ENCODE measurements around the gene GALNT18.

The GALNT18 gene

DNA sequence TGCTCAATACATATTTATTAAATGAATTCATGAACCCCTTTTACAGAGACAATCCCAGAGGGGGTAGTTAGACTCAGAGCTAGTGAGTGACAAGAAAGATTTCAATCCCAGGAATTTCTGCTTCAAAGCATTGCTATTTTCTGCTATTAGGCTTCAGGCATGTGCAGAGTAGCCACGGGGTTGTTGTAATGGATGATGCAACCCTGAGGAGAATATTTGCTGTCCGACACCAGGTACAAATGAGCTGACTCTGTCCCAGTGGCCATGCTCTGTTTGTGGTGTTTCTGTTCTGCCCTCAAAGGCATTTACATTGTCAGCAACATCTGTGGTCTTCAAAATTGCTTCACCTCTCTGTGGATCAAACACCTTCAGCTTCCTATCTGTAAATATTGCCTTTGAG is 371.3 kb downstream of the GALNT18 start:
- no peaks in the 10 kb centered on the region for H3K27me3 ChIP-seq (ENCODE audit: insufficient read depth, low read length)
- no peaks in the 10 kb centered on the region for H3K4me1 ChIP-seq (ENCODE audit: insufficient read depth, low read length)
- H2AFZ ChIP-seq (ENCODE audit: low read depth, low read length): no peak overlapping the region
- no peaks in the 10 kb centered on the region for H3K36me3 ChIP-seq (ENCODE audit: insufficient read depth, low read length)
- H3K4me3 ChIP-seq (ENCODE audit: low read length): no peak overlapping the region
- no peaks in the 10 kb centered on the region for H3K9me3 ChIP-seq (ENCODE audit: low read length)

DNA sequence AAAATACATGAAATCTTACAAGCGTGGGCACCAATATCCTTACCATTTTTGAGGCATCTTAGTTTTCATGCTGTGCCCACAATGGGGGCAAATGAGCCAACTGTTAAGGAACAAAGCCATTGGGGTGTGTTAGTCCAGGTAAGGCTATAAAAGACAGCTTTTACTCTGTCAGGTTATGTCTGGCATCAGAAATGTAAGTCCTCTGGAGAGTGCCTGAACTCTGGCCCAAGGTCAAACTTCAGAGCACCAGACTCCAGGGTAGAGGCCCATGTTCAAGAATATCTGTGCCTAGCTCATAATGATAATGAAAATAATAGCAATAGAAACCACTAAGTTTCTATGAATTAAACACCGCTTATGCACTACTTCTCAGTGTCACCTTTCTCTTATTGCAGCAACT is 374.2 kb downstream of the GALNT18 start:
- no peaks in the 10 kb centered on the region for H3K27me3 ChIP-seq (ENCODE audit: insufficient read depth, low read length)
- peaks cover 19% of the 10 kb centered on the region for H3K4me1 ChIP-seq (ENCODE audit: insufficient read depth, low read length)
- H3K9me3 ChIP-seq (ENCODE audit: low read length): no peaks in the 10 kb centered on the region
- H2AFZ ChIP-seq (ENCODE audit: low read depth, low read length): no peak overlapping the region
- no peak overlapping the region for H3K4me3 ChIP-seq (ENCODE audit: low read length)
- no peaks in the 10 kb centered on the region for H3K36me3 ChIP-seq (ENCODE audit: insufficient read depth, low read length)

DNA sequence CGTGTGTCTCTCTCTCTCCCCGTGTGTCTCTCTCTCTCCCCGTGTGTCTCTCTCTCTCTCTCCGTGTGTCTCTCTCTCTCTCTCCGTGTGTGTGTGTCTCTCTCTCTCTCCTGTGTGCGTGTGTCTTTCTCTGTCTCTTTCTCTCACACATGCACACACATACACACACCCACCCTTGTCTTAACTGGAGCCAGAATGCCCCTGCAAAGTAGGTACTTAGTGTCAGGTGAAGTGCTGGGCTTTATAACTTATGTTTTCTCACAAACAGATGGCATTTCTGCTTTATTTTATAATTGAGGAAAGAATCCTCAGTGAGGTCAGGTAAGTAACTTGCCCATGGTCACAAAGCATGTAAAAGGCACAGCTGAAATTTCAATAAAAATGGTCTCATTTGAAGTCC is 374.7 kb downstream of the GALNT18 start:
- H3K4me3 ChIP-seq (ENCODE audit: low read length): no peak overlapping the region
- no peaks in the 10 kb centered on the region for H3K27me3 ChIP-seq (ENCODE audit: insufficient read depth, low read length)
- H3K9me3 ChIP-seq (ENCODE audit: low read length): no peaks in the 10 kb centered on the region
- H2AFZ ChIP-seq (ENCODE audit: low read depth, low read length): no peak overlapping the region
- H3K36me3 ChIP-seq (ENCODE audit: insufficient read depth, low read length): no peaks in the 10 kb centered on the region
- peaks cover 19% of the 10 kb centered on the region for H3K4me1 ChIP-seq (ENCODE audit: insufficient read depth, low read length)

DNA sequence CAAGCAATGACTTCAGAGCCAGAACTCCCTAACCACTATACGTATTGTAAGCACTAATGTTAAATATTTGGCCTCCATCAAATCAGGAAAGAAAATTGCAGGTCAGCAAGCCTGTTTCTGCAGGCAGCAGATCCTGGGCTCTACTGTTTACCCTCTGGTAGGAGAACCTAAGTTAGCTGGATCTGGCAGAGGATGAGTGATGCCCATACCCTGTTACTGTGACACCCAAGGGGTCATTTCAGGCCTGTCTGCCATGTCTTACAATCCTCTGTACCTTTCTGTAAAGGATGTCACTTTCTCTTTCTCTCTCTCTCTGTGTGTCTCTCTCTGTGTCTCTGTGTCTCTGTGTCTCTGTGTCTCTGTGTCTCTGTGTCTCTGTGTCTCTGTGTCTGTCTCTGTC is 375.6 kb downstream of the GALNT18 start:
- no peaks in the 10 kb centered on the region for H3K27me3 ChIP-seq (ENCODE audit: insufficient read depth, low read length)
- H3K36me3 ChIP-seq (ENCODE audit: insufficient read depth, low read length): no peaks in the 10 kb centered on the region
- no peaks in the 10 kb centered on the region for H3K9me3 ChIP-seq (ENCODE audit: low read length)
- no peak overlapping the region for H3K4me3 ChIP-seq (ENCODE audit: low read length)
- peaks cover 19% of the 10 kb centered on the region for H3K4me1 ChIP-seq (ENCODE audit: insufficient read depth, low read length)
- H2AFZ ChIP-seq (ENCODE audit: low read depth, low read length): no peak overlapping the region

DNA sequence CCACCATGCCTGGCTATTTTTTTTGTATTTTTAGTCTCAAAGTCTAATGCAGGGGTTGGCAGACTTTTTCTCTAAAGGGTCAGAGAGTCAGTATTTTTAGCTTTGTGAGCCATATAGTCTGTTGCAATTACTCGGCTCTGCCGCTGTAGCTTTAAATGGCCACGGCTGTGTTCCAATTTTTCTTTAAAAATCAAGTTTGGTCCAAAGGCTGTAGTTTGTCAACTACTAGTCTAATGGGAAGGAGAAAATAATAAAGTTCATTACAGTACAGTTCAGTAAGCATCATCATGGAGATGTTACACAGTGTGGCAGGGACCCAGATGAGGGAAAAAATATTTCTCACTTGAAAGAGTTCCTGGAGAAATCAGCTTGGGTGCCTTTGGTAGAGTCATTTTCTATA is 376.4 kb downstream of the GALNT18 start:
- H3K36me3 ChIP-seq (ENCODE audit: insufficient read depth, low read length): no peaks in the 10 kb centered on the region
- H3K4me3 ChIP-seq (ENCODE audit: low read length): no peak overlapping the region
- H3K9me3 ChIP-seq (ENCODE audit: low read length): no peaks in the 10 kb centered on the region
- H3K4me1 ChIP-seq (ENCODE audit: insufficient read depth, low read length): peaks cover 19% of the 10 kb centered on the region
- no peak overlapping the region for H2AFZ ChIP-seq (ENCODE audit: low read depth, low read length)
- no peaks in the 10 kb centered on the region for H3K27me3 ChIP-seq (ENCODE audit: insufficient read depth, low read length)

DNA sequence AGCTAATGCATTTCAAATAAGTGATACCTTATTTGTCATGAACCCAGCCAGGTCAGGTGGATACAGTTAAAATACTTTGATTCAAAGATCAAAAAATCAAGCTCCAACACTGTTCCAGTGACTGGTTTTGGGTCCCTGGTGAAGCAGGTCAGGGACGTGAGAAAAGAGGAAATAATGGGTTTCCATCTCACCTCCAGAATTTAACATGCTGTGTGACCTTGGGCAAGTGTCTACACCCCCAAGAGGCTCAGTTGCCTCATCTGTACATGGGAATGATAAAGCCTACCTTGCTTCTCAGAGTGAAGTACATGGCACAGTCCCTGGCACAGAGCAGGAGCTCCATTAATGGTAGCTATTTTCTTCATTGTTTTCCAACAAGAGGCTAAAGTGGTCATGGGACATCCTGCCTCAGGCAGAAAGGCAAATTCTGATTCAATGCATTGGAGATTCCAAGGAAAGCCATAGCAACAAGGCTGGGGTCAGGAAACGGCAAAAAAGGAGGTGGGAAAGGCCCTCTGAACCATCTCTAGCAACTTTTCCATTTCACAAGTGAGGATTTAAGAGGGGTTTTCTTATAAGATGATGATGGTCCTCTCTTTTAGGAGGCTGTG is 377.2 kb downstream of the GALNT18 start:
- H3K9me3 ChIP-seq (ENCODE audit: low read length): no peaks in the 10 kb centered on the region
- H3K27me3 ChIP-seq (ENCODE audit: insufficient read depth, low read length): no peaks in the 10 kb centered on the region
- no peak overlapping the region for H3K4me3 ChIP-seq (ENCODE audit: low read length)
- H2AFZ ChIP-seq (ENCODE audit: low read depth, low read length): no peak overlapping the region
- no peaks in the 10 kb centered on the region for H3K36me3 ChIP-seq (ENCODE audit: insufficient read depth, low read length)
- H3K4me1 ChIP-seq (ENCODE audit: insufficient read depth, low read length): peaks cover 19% of the 10 kb centered on the region

DNA sequence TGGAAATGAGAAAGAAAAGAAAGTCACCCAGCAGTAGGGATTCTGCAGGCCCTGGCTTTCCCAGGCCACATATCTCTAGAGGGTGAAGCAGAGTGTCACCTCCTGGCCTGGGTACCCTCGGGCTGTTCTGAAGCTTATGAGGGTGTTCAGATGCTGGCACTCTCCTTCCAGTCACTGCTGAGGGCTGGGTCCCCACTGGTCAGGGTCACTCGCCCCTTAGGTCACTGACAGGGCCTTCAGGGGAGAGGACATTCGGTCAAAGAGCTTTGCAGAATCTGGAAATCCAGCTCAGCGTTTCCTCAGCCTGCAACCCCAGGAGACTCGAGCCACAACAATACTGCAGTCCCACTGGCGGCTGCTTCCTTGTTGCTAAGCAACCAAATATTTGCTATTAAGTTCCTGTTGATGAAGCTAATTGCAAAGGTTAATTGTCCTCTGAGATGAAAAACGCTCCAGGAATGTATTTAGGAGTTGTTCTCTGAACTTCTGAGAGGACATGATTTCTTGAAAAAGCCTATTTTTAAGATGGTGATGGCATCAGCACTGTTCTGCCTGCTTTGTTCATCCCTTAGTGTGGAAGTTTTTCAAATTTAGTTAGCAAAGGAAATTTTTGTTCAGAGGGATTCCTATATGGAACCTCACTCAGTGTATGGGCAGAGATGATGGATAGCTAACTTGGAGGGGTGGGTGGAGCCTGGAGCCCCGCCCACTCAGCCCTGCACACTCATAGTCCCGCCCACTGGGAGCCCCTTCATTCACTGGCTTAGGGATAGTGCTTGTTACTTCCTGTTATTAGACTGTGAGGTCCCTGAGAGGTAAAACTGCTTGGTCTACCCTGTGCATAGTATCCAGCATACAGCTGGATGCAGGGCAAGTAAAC is 378.0 kb downstream of the GALNT18 start:
- H3K27me3 ChIP-seq (ENCODE audit: insufficient read depth, low read length): no peaks in the 10 kb centered on the region
- no peak overlapping the region for H2AFZ ChIP-seq (ENCODE audit: low read depth, low read length)
- H3K4me1 ChIP-seq (ENCODE audit: insufficient read depth, low read length): peaks cover 19% of the 10 kb centered on the region
- no peaks in the 10 kb centered on the region for H3K36me3 ChIP-seq (ENCODE audit: insufficient read depth, low read length)
- H3K9me3 ChIP-seq (ENCODE audit: low read length): no peaks in the 10 kb centered on the region
- no peak overlapping the region for H3K4me3 ChIP-seq (ENCODE audit: low read length)

DNA sequence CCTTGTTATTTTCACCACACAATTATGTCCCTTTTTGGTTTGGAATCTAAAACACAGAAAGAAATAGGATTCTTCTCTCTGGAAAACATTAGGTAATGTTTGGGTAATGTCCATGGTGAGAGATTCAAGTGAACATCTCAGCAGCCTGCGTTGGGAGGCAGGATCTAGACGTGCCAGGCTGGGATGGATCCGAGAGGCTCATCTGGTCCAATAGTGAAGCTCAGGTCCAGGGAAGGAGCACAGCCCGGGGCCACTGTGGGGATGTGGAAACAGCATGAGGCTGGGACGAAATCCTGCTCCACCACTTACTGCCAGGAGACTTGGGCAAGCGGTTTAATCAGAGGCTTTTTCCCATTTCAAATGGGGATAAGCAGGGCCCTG is 378.6 kb downstream of the GALNT18 start:
- H3K4me1 ChIP-seq (ENCODE audit: insufficient read depth, low read length): peaks cover 19% of the 10 kb centered on the region
- no peaks in the 10 kb centered on the region for H3K36me3 ChIP-seq (ENCODE audit: insufficient read depth, low read length)
- H2AFZ ChIP-seq (ENCODE audit: low read depth, low read length): no peak overlapping the region
- no peak overlapping the region for H3K4me3 ChIP-seq (ENCODE audit: low read length)
- H3K9me3 ChIP-seq (ENCODE audit: low read length): no peaks in the 10 kb centered on the region
- H3K27me3 ChIP-seq (ENCODE audit: insufficient read depth, low read length): no peaks in the 10 kb centered on the region

DNA sequence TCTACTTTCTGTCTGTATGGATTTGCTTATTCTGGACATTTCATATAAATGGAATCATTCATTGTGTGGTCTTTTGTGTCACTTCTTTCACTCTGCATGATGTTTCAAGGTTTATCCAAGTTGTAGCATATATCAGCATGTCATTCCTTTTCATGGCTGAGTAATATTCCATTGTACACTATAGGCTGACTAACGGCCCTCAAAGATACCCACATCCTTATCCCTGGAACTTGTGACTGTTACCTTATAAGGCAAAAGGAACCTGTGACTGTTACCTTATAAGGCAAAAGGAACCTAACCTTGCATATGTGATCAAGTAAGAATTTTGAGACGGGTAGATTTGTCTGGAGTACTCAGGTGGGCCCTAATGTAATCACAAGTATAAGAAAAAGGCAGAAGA is 380.5 kb downstream of the GALNT18 start:
- no peaks in the 10 kb centered on the region for H3K9me3 ChIP-seq (ENCODE audit: low read length)
- no peaks in the 10 kb centered on the region for H3K27me3 ChIP-seq (ENCODE audit: insufficient read depth, low read length)
- H3K4me3 ChIP-seq (ENCODE audit: low read length): no peak overlapping the region
- H3K36me3 ChIP-seq (ENCODE audit: insufficient read depth, low read length): no peaks in the 10 kb centered on the region
- no peak overlapping the region for H2AFZ ChIP-seq (ENCODE audit: low read depth, low read length)
- peaks cover 19% of the 10 kb centered on the region for H3K4me1 ChIP-seq (ENCODE audit: insufficient read depth, low read length)

DNA sequence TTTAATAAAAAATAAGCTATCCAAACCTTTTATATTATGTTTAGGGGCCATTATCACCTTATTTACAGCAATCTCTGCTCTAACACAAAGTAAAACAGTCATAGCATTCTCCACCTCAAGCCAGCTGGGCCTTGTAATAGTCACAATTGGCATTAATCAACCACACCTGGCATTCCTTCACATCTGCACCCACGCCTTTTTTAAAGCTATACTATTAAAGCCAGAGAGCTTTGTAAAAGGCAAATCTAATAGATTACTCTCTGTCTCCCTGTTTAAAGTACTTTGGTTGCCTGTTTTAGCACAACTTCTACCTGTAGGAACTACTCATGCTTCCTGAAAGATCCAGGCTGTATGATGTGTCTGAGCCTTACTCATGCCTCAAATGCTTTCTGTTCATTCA is 381.8 kb downstream of the GALNT18 start:
- H3K27me3 ChIP-seq (ENCODE audit: insufficient read depth, low read length): no peaks in the 10 kb centered on the region
- no peak overlapping the region for H2AFZ ChIP-seq (ENCODE audit: low read depth, low read length)
- peaks cover 19% of the 10 kb centered on the region for H3K4me1 ChIP-seq (ENCODE audit: insufficient read depth, low read length)
- no peak overlapping the region for H3K4me3 ChIP-seq (ENCODE audit: low read length)
- H3K36me3 ChIP-seq (ENCODE audit: insufficient read depth, low read length): no peaks in the 10 kb centered on the region
- no peaks in the 10 kb centered on the region for H3K9me3 ChIP-seq (ENCODE audit: low read length)

DNA sequence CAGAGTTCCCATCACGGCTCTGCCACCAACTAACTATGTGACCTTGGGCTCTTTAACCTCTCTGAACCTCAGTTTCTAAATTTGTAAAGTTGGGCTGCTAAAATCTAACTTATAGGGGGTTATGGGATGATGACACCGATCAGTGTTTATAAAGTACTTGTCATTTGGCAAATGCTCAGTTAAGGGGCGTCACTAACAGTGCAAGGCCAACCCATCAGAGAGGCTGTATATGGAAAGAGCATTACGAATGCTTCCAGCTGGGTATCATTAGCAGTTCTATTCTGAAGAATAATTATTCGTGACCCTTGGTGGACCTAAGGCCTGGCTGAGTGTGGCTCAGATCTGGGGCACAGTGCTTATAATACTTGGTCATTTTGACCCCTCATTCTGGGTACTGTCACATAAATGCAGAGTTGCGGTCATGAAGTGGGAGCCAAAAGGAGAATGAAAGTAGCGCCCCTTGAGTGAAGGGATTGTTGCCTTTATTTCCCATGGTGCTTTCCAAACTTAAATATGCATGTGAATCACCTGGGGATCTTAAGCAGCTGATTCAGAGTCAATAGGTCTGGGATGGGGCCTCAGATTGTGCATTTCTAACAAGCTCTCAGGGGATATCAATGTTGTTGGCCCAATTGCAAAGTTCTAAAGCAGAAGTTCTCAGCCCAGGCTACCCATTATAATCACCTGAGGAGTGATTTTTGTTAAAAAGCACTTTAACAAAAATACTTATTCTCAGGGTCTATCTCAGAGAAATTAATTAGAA is 384.6 kb downstream of the GALNT18 start:
- H3K4me1 ChIP-seq (ENCODE audit: insufficient read depth, low read length): no peaks in the 10 kb centered on the region

DNA sequence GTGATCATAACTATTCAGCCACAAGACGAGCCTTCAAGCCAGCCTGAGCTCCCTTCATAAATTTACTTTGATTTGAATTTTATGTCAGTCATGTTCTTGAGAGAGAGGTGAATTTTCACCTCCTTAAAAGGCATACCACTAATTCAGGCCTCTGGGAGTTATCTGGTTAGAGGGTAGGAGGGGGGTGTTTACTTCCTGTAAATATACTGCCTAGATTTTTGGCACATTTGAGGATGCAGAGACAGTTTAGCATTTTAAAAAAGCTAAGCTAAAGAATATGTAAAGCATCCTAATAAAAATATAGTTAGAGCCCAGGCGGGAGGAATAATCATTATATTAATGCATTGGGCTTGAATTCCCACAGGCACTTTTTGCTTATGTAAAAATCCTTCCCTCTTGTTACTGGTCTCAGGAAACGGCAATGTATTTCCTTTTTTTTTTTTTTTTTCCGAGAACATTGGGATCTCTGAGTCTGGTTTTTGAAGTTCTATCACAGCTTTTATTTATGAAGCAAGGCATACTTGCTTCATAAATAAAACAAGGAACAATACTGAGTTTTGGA is 385.2 kb downstream of the GALNT18 start:
- Histone ChIP-seq H3K36me3 (ENCODE audit: insufficient read depth, low read length) (no peaks in the 10 kb centered on the region), H3K9me3 (ENCODE audit: low read length) (no peaks in the 10 kb centered on the region), H3K27me3 (ENCODE audit: insufficient read depth, low read length) (no peaks in the 10 kb centered on the region), H2AFZ (ENCODE audit: low read depth, low read length) (no peak overlapping the region), H3K4me1 (ENCODE audit: insufficient read depth, low read length) (no peaks in the 10 kb centered on the region), H3K4me3 (ENCODE audit: low read length) (no peak overlapping the region)

More for the DNA sequence above, 384.6 kb downstream of the GALNT18 start:
- Histone ChIP-seq H2AFZ (ENCODE audit: low read depth, low read length) (no peak overlapping the region), H3K36me3 (ENCODE audit: insufficient read depth, low read length) (no peaks in the 10 kb centered on the region), H3K27me3 (ENCODE audit: insufficient read depth, low read length) (no peaks in the 10 kb centered on the region), H3K9me3 (ENCODE audit: low read length) (no peaks in the 10 kb centered on the region), H3K4me3 (ENCODE audit: low read length) (no peak overlapping the region)

DNA sequence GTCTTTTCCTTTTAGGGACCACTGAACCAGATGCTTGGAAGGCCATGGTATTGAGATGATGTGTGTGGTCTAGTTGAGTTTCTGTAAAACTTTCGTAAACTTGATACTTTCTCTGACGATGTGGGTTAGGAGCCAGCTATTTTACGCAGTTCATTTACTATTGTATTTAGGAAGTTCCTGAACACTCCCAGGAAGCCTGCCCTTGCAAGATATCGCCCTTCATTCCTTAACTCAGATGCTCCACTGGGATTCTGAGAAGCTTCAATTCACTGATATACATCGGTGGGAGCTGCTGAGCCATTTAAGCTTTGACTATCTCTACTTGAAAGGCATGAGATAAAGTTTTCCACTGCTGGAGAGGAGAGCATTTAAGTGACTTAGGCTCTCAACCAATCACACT is 390.0 kb downstream of the GALNT18 start:
- Histone ChIP-seq H3K36me3 (ENCODE audit: insufficient read depth, low read length) (no peaks in the 10 kb centered on the region), H3K4me3 (ENCODE audit: low read length) (no peak overlapping the region), H3K27me3 (ENCODE audit: insufficient read depth, low read length) (no peaks in the 10 kb centered on the region), H3K4me1 (ENCODE audit: insufficient read depth, low read length) (no peaks in the 10 kb centered on the region), H2AFZ (ENCODE audit: low read depth, low read length) (no peak overlapping the region), H3K9me3 (ENCODE audit: low read length) (no peaks in the 10 kb centered on the region)

All from neuron (in vitro differentiated cells).